ENCODE measurements around the gene CEP41. TPM values are rescaled to one million over a fixed set of nuclear protein-coding genes. Genes with fewer than 3 reads are reported as not detected.
A peak's percentile ranks its signal among the peaks of the same experiment; 100 is the strongest.

The CEP41 gene
- total RNA-seq, 4 donors from 2014 or later, result 4.4 to 9.6 (median 5.3) TPM

DNA sequence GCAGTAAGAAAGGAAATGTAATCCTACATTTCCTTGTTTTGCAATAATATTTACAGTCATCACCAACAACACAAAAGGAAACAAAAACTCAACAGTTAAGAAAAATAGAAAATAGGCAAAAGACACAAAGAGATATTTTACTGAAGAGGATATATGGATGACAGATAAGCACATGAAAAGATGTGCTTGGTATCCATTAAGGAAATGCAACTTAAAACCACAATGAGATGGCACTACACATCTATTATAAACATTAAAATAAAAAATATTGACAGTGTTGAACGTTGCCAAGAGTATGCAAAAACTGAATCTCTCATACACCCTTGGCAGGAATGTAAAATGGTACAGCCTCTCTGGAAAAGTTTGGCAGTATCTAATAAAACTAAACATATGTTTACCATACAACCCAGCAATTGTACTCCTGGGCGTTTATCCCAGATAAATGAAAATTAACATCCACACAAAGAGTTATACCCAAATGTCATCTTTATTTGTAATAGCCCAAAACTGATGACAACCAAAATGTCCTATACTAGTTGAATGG lies 5.4 kb downstream of the CEP41 start:
- H3K27ac ChIP-seq, result no peak overlapping the region
- no peak for TF ChIP-seq EP300 (IDR thresholded peaks at IDR 0.05)
- no peak for TF ChIP-seq POLR2A (IDR thresholded peaks at IDR 0.05)
- TF ChIP-seq, protein P1, sequence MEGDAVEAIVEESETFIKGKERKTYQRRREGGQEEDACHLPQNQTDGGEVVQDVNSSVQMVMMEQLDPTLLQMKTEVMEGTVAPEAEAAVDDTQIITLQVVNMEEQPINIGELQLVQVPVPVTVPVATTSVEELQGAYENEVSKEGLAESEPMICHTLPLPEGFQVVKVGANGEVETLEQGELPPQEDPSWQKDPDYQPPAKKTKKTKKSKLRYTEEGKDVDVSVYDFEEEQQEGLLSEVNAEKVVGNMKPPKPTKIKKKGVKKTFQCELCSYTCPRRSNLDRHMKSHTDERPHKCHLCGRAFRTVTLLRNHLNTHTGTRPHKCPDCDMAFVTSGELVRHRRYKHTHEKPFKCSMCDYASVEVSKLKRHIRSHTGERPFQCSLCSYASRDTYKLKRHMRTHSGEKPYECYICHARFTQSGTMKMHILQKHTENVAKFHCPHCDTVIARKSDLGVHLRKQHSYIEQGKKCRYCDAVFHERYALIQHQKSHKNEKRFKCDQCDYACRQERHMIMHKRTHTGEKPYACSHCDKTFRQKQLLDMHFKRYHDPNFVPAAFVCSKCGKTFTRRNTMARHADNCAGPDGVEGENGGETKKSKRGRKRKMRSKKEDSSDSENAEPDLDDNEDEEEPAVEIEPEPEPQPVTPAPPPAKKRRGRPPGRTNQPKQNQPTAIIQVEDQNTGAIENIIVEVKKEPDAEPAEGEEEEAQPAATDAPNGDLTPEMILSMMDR (IDR thresholded peaks at IDR 0.05), result no peak
- H3K9me3 ChIP-seq, result no peaks in the 10 kb centered on the region
- peaks cover 0 to 37% (median 9%) of the 10 kb centered on the region in 4 donors for H3K4me1 ChIP-seq
- no peak for DNase-seq (ENCODE audit: low spot score in 2 of 2)
- 48 to 64% methylated on average over 2 of the region's 2 CpGs for WGBS, 2 donors
- no peak overlapping the region for H3K4me3 ChIP-seq
- no peaks in the 10 kb centered on the region for H3K36me3 ChIP-seq
- H3K27me3 ChIP-seq, result no peaks in the 10 kb centered on the region

DNA sequence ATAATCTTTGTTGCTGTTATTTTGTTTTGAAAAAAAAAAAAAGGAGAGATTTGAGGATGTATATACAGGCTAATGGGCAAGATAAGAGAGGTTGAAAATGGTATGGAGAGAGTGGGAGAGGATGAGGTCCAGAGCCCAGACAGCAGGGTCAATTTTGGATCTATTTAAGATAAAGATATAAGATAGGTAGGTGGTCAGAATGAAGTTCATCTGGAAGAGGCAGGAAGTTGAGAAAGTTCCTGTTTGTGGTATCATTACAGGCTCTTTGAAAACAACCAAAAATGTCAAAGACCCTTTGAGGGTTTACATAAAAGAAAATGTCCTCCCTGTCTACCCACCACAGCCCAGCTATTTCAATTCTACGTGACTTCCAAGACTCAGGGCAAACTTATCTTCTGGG lies 7.5 kb downstream of the CEP41 start:
- TF ChIP-seq POLR2A (IDR thresholded peaks at IDR 0.05) (no peak), EP300 (IDR thresholded peaks at IDR 0.05) (no peak)
- TF ChIP-seq, protein P1 (IDR thresholded peaks at IDR 0.05), result no peak
- WGBS, 2 donors, result 96 to 97% methylated on average over 1 of the region's 1 CpG
- Histone ChIP-seq H3K27ac (no peak overlapping the region), H3K4me3 (no peak overlapping the region), H3K9me3 (no peaks in the 10 kb centered on the region), H3K36me3 (no peaks in the 10 kb centered on the region), H3K4me1 (peaks cover 0 to 42% (median 11%) of the 10 kb centered on the region in 4 donors), H3K27me3 (no peaks in the 10 kb centered on the region)
- no peak for DNase-seq (ENCODE audit: low spot score in 2 of 2)

DNA sequence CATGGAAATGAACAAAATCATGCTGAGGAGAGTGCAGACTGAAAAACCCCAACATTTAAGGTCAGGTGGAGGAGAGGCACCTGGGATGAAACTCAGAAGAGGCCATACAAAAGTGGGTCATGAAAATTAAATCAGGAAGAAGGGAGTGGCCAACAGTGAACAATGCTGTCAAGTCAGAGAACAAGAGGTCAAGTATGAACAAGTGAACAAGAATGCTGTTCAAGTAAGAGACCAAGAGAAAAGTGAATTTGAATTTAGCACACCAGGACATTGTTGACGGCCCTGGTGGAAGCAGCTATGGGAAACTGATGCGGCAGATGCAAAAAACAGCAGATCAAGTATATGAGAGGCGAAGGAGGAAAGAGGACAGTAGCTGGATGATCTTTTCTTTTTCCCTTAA lies 7.9 kb downstream of the CEP41 start:
- WGBS, 2 donors, result 53 to 56% methylated on average over 3 of the region's 3 CpGs
- Histone ChIP-seq H3K9me3 (no peaks in the 10 kb centered on the region), H3K4me3 (no peak overlapping the region), H3K27me3 (no peaks in the 10 kb centered on the region), H3K27ac (no peak overlapping the region), H3K4me1 (peaks cover 0 to 42% (median 11%) of the 10 kb centered on the region in 4 donors), H3K36me3 (no peaks in the 10 kb centered on the region)
- no peak for DNase-seq (ENCODE audit: low spot score in 2 of 2)
- TF ChIP-seq EP300 (IDR thresholded peaks at IDR 0.05) (no peak), POLR2A (IDR thresholded peaks at IDR 0.05) (no peak)
- TF ChIP-seq, protein P1 (IDR thresholded peaks at IDR 0.05), result no peak

DNA sequence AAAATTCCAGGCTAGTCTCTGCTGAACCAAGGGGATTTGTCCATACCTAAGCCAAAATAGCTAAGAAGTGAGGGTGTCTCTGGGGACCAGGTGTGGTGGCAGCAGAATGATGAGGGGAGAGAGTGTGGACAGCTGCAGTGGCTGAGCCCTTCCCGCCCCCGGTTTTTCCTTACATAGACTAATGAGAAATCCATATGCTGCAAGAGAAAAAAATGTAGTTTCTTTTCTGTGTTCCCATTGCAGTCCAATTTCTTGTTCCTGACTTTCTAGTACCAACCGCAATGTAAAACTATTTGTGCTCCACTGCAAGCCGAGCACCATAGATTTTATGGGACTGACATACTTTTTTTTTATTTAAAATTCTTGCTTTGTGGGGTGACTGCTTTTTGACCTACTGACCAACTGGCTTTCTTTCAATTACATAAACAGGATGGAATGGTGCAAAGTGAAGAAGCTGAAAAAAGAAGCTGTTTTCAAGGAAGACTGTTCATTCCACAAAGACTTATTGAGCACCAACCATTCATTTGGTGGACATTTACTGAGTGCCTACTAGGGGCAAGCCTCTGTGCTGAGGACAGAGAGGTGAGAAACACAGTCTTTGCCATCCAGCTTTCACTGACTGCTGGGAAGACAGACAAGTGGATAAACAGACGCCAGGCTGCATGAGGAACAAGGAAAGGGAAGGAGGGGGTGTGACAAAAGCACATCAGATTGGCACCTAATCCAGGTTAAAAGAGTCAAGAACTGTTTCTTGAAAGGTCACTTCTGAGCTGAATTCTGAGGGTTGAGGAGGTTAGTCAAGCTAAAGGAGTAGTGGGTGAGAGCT lies 9.8 kb downstream of the CEP41 start:
- Histone ChIP-seq H3K27me3 (no peaks in the 10 kb centered on the region), H3K4me1 (peaks cover 0 to 42% (median 11%) of the 10 kb centered on the region in 4 donors), H3K4me3 (peak overlapping the region in 1 of 4 donors; percentile 8), H3K27ac (peak overlapping the region in 2 of 4 donors; percentile 31 to 65), H3K9me3 (no peaks in the 10 kb centered on the region), H3K36me3 (no peaks in the 10 kb centered on the region)
- 10 to 14% methylated on average over 5 of the region's 5 CpGs for WGBS, 2 donors
- TF ChIP-seq EP300 (IDR thresholded peaks at IDR 0.05), result no peak
- TF ChIP-seq, protein P1 (IDR thresholded peaks at IDR 0.05), result no peak
- TF ChIP-seq POLR2A (IDR thresholded peaks at IDR 0.05), result no peak
- DNase-seq (ENCODE audit: low spot score in 2 of 2), result no peak

DNA sequence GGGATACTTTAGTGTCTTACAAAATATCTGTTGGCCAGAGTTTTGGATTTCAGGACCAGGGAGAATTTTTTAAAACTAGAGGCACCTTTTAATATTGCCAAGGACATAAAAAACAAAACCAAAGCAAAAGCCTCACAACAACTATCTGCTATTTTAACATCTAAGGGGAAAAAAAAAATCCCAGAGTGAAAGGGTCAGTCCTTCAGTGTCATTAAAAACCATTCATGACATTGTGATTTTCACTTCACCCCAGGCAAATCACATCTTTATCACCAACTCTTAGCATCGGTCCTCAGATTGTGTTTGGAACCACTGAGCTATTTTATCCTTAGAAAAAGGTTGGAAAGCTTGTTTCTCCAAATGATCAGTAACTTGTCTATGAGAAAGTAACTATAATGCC lies 10.7 kb downstream of the CEP41 start:
- Histone ChIP-seq H3K4me1 (peaks cover 0 to 42% (median 11%) of the 10 kb centered on the region in 4 donors), H3K27me3 (no peaks in the 10 kb centered on the region), H3K36me3 (no peaks in the 10 kb centered on the region), H3K27ac (peak overlapping the region in 2 of 4 donors; percentile 27 to 65), H3K4me3 (peak overlapping the region in 2 of 4 donors; percentile 1 to 8), H3K9me3 (no peaks in the 10 kb centered on the region)
- WGBS, 2 donors, result 16 to 17% methylated on average over 1 of the region's 1 CpG
- TF ChIP-seq EP300 (IDR thresholded peaks at IDR 0.05) (no peak), POLR2A (IDR thresholded peaks at IDR 0.05) (no peak)
- TF ChIP-seq, protein P1 (IDR thresholded peaks at IDR 0.05), result no peak
- no peak for DNase-seq (ENCODE audit: low spot score in 2 of 2)
